HEK293 (cell line): ENCODE results near the gene TMEM14A.

Source experiments
- FEZF1 ChIP-seq: fragments of 450-650 bp; formaldehyde crosslinking; IDR thresholded peaks from 2 replicates; pipeline ENCODE4 v1.5.1; 2016; ENCODE audit warnings: missing biosample characterization, missing genetic modification characterization
- GFI1B ChIP-seq: fragments of 450-650 bp; formaldehyde crosslinking; IDR thresholded peaks from 2 replicates; pipeline ENCODE4 v1.5.1; 2016; ENCODE audit warnings: missing biosample characterization, missing genetic modification characterization
- GLI4 ChIP-seq: fragments of 450-650 bp; formaldehyde crosslinking; IDR thresholded peaks from 2 replicates; pipeline ENCODE4 v1.5.1; 2016; ENCODE audit warnings: missing biosample characterization, missing genetic modification characterization
- HOXA7 ChIP-seq: sonication (generic); formaldehyde crosslinking; IDR thresholded peaks from 2 replicates; pipeline ENCODE4 v1.8.1; 2022; ENCODE audit warnings: missing genetic modification reagents, borderline replicate concordance
- IKZF3 ChIP-seq: fragments of 450-650 bp; IDR thresholded peaks from 2 replicates; pipeline ENCODE4 v1.5.0; 2018; ENCODE audit warnings: missing biosample characterization, mild to moderate bottlenecking, missing genetic modification characterization, moderate library complexity
- KLF16 ChIP-seq: fragments of 450-650 bp; formaldehyde crosslinking; IDR thresholded peaks from 2 replicates; pipeline ENCODE4 v1.5.1; 2017; ENCODE audit warnings: missing biosample characterization, missing genetic modification characterization
- KLF7 ChIP-seq: fragments of 450-650 bp; formaldehyde crosslinking; IDR thresholded peaks from 2 replicates; pipeline ENCODE4 v1.5.1; 2016; ENCODE audit warnings: missing biosample characterization, missing genetic modification characterization, borderline replicate concordance
- MEIS1 ChIP-seq: sonication (generic); formaldehyde crosslinking; IDR thresholded peaks from 2 replicates; pipeline ENCODE4 v1.8.1; 2022; ENCODE audit warnings: missing genetic modification reagents, mild to moderate bottlenecking, borderline replicate concordance
- MYNN ChIP-seq: fragments of 450-650 bp; formaldehyde crosslinking; IDR thresholded peaks from 2 replicates; pipeline ENCODE4 v1.5.1; 2016; ENCODE audit warnings: missing biosample characterization, missing genetic modification characterization, borderline replicate concordance
- RBAK ChIP-seq: fragments of 450-650 bp; formaldehyde crosslinking; IDR thresholded peaks from 2 replicates; pipeline ENCODE4 v1.5.1; 2016; ENCODE audit warnings: missing biosample characterization, missing genetic modification characterization
- SP7 ChIP-seq: fragments of 450-650 bp; formaldehyde crosslinking; IDR thresholded peaks from 2 replicates; pipeline ENCODE4 v1.5.1; 2016; ENCODE audit warnings: missing biosample characterization, missing genetic modification characterization
- YY1 ChIP-seq: fragments of 450-650 bp; formaldehyde crosslinking; IDR thresholded peaks from 2 replicates; pipeline ENCODE4 v1.5.1; 2018; ENCODE audit warnings: missing biosample characterization, missing genetic modification characterization
- YY2 ChIP-seq: fragments of 450-650 bp; formaldehyde crosslinking; IDR thresholded peaks from 2 replicates; pipeline ENCODE4 v1.5.1; 2016; ENCODE audit warnings: missing biosample characterization, missing genetic modification characterization
- ZFP69B ChIP-seq: fragments of 450-650 bp; formaldehyde crosslinking; IDR thresholded peaks from 2 replicates; pipeline ENCODE4 v1.5.1; 2016; ENCODE audit warnings: missing biosample characterization, missing genetic modification characterization
- ZNF114 ChIP-seq: fragments of 450-650 bp; formaldehyde crosslinking; IDR thresholded peaks from 2 replicates; pipeline ENCODE4 v1.5.0; 2017; ENCODE audit warnings: missing biosample characterization, missing genetic modification characterization
- ZNF121 ChIP-seq: fragments of 450-650 bp; formaldehyde crosslinking; IDR thresholded peaks from 2 replicates; pipeline ENCODE4 v1.5.1; 2016; ENCODE audit warnings: missing biosample characterization, missing genetic modification characterization
- ZNF132 ChIP-seq: fragments of 450-650 bp; formaldehyde crosslinking; IDR thresholded peaks from 2 replicates; pipeline ENCODE4 v1.5.1; 2017; ENCODE audit warnings: missing biosample characterization, missing genetic modification characterization, borderline replicate concordance
- ZNF133 ChIP-seq: fragments of 450-650 bp; formaldehyde crosslinking; IDR thresholded peaks from 2 replicates; pipeline ENCODE4 v1.5.1; 2016; ENCODE audit warnings: missing biosample characterization, missing genetic modification characterization
- ZNF138 ChIP-seq: fragments of 450-650 bp; formaldehyde crosslinking; IDR thresholded peaks from 2 replicates; pipeline ENCODE4 v1.5.1; 2016; ENCODE audit warnings: missing biosample characterization, missing genetic modification characterization, borderline replicate concordance
- ZNF174 ChIP-seq: fragments of 450-650 bp; formaldehyde crosslinking; IDR thresholded peaks from 2 replicates; pipeline ENCODE4 v1.5.0; 2017; ENCODE audit warnings: missing biosample characterization, mild to moderate bottlenecking, missing genetic modification characterization
- ZNF2 ChIP-seq: fragments of 450-650 bp; formaldehyde crosslinking; IDR thresholded peaks from 2 replicates; pipeline ENCODE4 v1.5.1; 2016; ENCODE audit warnings: missing biosample characterization, missing genetic modification characterization
- ZNF23 ChIP-seq: fragments of 450-650 bp; formaldehyde crosslinking; IDR thresholded peaks from 2 replicates; pipeline ENCODE4 v1.5.1; 2016; ENCODE audit warnings: missing biosample characterization, missing genetic modification characterization, borderline replicate concordance
- ZNF341 ChIP-seq: fragments of 450-650 bp; formaldehyde crosslinking; IDR thresholded peaks from 2 replicates; pipeline ENCODE4; 2016; ENCODE audit warnings: low read depth, missing biosample characterization, missing genetic modification characterization
- ZNF416 ChIP-seq: fragments of 450-650 bp; formaldehyde crosslinking; IDR thresholded peaks from 2 replicates; pipeline ENCODE4 v1.5.1; 2016; ENCODE audit warnings: missing biosample characterization, missing genetic modification characterization
- ZNF473 ChIP-seq: fragments of 450-650 bp; formaldehyde crosslinking; IDR thresholded peaks from 2 replicates; pipeline ENCODE4 v1.5.1; 2017; ENCODE audit warnings: missing biosample characterization, missing genetic modification characterization
- ZNF530 ChIP-seq: fragments of 450-650 bp; formaldehyde crosslinking; IDR thresholded peaks from 2 replicates; pipeline ENCODE4 v1.5.1; 2016; ENCODE audit warnings: low read depth, missing biosample characterization, missing genetic modification characterization
- ZNF544 ChIP-seq: fragments of 450-650 bp; formaldehyde crosslinking; IDR thresholded peaks from 2 replicates; pipeline ENCODE4 v1.5.0; 2017; ENCODE audit warnings: missing biosample characterization, missing genetic modification characterization
- ZNF571 ChIP-seq: fragments of 450-650 bp; formaldehyde crosslinking; IDR thresholded peaks from 2 replicates; pipeline ENCODE4 v1.5.0; 2017; ENCODE audit warnings: missing biosample characterization, missing genetic modification characterization
- ZNF596 ChIP-seq: fragments of 450-650 bp; IDR thresholded peaks from 2 replicates; pipeline ENCODE4 v1.5.0; 2018; ENCODE audit warnings: missing biosample characterization, mild to moderate bottlenecking, missing genetic modification characterization, moderate library complexity
- ZNF707 ChIP-seq: fragments of 450-650 bp; formaldehyde crosslinking; IDR thresholded peaks from 2 replicates; pipeline ENCODE4 v1.5.1; 2016; ENCODE audit warnings: missing biosample characterization, missing genetic modification characterization
- ZNF776 ChIP-seq: fragments of 450-650 bp; formaldehyde crosslinking; IDR thresholded peaks from 2 replicates; pipeline ENCODE4 v1.5.0; 2017; ENCODE audit warnings: missing biosample characterization, missing genetic modification characterization, borderline replicate concordance
- ZNF785 ChIP-seq: fragments of 450-650 bp; formaldehyde crosslinking; IDR thresholded peaks from 2 replicates; pipeline ENCODE4 v1.5.1; 2016; ENCODE audit warnings: missing biosample characterization, missing genetic modification characterization
- ZNF792 ChIP-seq: fragments of 450-650 bp; formaldehyde crosslinking; IDR thresholded peaks from 2 replicates; pipeline ENCODE4 v1.5.1; 2016; ENCODE audit warnings: missing biosample characterization, missing genetic modification characterization
- TF ChIP-seq, protein P1 (sequence below): fragments of 450-650 bp; formaldehyde crosslinking; IDR thresholded peaks from 2 replicates; pipeline ENCODE4 v1.5.1; 2016; ENCODE audit warnings: missing biosample characterization, missing genetic modification characterization
- TF ChIP-seq, protein P2 (sequence below): fragments of 450-650 bp; formaldehyde crosslinking; IDR thresholded peaks from 2 replicates; pipeline ENCODE4 v1.5.1; 2016; ENCODE audit warnings: missing biosample characterization, missing genetic modification characterization, low read depth
- TF ChIP-seq, protein P3 (sequence below): fragments of 450-650 bp; formaldehyde crosslinking; IDR thresholded peaks from 2 replicates; pipeline ENCODE4 v1.5.1; 2016; ENCODE audit warnings: missing biosample characterization, missing genetic modification characterization

TMEM14A gene

DNA sequence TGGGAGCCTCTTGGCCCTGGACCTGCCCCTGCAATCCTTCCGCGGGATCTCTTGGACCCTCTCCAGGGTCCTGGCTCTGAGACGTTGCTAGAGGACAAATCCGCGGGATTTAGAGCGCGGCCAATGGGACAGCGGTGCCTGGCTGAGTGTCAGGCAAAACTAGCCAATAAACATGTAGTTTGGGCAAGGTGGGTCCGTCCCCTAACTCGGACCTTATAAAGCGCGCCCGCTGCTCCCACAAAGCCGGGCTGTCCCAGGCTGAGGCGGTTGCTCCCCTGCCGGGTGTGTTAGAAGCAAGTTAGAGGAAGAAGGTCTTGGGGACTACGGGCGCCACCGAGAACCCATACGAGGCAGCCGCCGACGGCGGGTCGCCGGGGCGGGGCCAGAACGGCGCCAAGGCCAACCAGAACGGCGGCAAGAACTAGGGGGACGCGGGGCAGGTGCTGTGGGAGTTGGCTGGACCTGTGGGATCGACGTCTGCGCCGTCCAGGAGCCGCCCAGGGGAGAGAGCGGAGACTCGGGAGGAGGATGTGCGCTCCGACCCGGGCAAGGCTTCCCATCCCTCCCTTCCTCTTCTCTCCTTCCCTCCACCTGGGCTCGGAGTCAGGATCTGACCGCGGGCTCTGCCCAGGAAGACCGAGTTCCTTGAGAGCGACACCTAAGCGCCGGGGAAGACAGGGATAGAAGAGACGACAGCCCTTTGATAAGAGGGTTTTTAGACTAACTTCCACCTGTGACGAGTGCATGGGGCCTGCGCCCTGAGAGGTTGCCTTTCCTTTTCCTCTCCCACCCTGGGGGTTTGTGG lies 6.5 kb upstream of the TMEM14A start (continued):
- TF ChIP-seq MEIS1 (CRISPR knock-in tag) (no peak), KLF7 (tag by site-specific recombination) (0 out of 2 replicates have a peak, but pooled peaks have one; percentile 31), ZNF530 (no peak), ZFP69B (tag by site-specific recombination) (0 out of 2 replicates have a peak, but pooled peaks have one; percentile 8), HOXA7 (no peak), YY2 (no peak), ZNF596 (no peak), SP7 (no peak), ZNF341 (tag by site-specific recombination) (peak; percentile 97), ZNF544 (tag by site-specific recombination) (no peak), MYNN (no peak), ZNF416 (no peak), ZNF132 (tag by site-specific recombination) (no peak), ZNF2 (tag by site-specific recombination) (0 out of 2 replicates have a peak, but pooled peaks have one; percentile 15), ZNF23 (no peak), GLI4 (tag by site-specific recombination) (no peak), ZNF571 (tag by site-specific recombination) (no peak), ZNF473 (tag by site-specific recombination) (no peak), FEZF1 (tag by site-specific recombination) (no peak), ZNF792 (tag by site-specific recombination) (no peak), ZNF776 (tag by site-specific recombination) (no peak), ZNF138 (tag by site-specific recombination) (no peak), ZNF114 (tag by site-specific recombination) (no peak), ZNF174 (no peak), ZNF785 (tag by site-specific recombination) (no peak), RBAK (tag by site-specific recombination) (no peak), GFI1B (tag by site-specific recombination) (no peak), ZNF121 (tag by site-specific recombination) (no peak), IKZF3 (peak; percentile 74), ZNF133 (no peak), KLF16 (tag by site-specific recombination) (no peak), ZNF707 (no peak), YY1 (no peak)
- TF ChIP-seq, protein P1, sequence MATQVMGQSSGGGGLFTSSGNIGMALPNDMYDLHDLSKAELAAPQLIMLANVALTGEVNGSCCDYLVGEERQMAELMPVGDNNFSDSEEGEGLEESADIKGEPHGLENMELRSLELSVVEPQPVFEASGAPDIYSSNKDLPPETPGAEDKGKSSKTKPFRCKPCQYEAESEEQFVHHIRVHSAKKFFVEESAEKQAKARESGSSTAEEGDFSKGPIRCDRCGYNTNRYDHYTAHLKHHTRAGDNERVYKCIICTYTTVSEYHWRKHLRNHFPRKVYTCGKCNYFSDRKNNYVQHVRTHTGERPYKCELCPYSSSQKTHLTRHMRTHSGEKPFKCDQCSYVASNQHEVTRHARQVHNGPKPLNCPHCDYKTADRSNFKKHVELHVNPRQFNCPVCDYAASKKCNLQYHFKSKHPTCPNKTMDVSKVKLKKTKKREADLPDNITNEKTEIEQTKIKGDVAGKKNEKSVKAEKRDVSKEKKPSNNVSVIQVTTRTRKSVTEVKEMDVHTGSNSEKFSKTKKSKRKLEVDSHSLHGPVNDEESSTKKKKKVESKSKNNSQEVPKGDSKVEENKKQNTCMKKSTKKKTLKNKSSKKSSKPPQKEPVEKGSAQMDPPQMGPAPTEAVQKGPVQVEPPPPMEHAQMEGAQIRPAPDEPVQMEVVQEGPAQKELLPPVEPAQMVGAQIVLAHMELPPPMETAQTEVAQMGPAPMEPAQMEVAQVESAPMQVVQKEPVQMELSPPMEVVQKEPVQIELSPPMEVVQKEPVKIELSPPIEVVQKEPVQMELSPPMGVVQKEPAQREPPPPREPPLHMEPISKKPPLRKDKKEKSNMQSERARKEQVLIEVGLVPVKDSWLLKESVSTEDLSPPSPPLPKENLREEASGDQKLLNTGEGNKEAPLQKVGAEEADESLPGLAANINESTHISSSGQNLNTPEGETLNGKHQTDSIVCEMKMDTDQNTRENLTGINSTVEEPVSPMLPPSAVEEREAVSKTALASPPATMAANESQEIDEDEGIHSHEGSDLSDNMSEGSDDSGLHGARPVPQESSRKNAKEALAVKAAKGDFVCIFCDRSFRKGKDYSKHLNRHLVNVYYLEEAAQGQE = peak; percentile 15; the same call in 1 of the 2 replicates
- TF ChIP-seq, protein P2, sequence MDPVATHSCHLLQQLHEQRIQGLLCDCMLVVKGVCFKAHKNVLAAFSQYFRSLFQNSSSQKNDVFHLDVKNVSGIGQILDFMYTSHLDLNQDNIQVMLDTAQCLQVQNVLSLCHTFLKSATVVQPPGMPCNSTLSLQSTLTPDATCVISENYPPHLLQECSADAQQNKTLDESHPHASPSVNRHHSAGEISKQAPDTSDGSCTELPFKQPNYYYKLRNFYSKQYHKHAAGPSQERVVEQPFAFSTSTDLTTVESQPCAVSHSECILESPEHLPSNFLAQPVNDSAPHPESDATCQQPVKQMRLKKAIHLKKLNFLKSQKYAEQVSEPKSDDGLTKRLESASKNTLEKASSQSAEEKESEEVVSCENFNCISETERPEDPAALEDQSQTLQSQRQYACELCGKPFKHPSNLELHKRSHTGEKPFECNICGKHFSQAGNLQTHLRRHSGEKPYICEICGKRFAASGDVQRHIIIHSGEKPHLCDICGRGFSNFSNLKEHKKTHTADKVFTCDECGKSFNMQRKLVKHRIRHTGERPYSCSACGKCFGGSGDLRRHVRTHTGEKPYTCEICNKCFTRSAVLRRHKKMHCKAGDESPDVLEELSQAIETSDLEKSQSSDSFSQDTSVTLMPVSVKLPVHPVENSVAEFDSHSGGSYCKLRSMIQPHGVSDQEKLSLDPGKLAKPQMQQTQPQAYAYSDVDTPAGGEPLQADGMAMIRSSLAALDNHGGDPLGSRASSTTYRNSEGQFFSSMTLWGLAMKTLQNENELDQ = no peak
- TF ChIP-seq, protein P3, sequence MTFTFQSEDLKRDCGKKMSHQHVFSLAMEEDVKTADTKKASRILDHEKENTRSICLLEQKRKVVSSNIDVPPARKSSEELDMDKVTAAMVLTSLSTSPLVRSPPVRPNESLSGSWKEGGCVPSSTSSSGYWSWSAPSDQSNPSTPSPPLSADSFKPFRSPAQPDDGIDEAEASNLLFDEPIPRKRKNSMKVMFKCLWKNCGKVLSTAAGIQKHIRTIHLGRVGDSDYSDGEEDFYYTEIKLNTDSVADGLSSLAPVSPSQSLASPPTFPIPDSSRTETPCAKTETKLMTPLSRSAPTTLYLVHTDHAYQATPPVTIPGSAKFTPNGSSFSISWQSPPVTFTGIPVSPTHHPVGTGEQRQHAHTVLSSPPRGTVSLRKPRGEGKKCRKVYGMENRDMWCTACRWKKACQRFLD (tag by site-specific recombination) = no peak
